Activated CD4-positive, CD25-positive, alpha-beta regulatory T cell (primary cell): ENCODE results near the gene FAM236D.
"Not testable (repeated sequence)": the region's sequence is repeated elsewhere in the genome, so short reads cannot be mapped to it uniquely, and the experiment has no call there.

Source experiments
- DNase-seq, 4 experiments: peaks; one replicate each; lab custom pipeline; 2025; lab: John Stamatoyannopoulos, UW

The FAM236D gene

GRCh38 chrX:72808110-72808509 lies at the start of gene FAM236D:
TSS of gene FAM236D (minus strand) at chrX:72808210. CDS start at chrX:72808110, 100 bp downstream.
- DNase-seq = not testable (repeated sequence)

- DNase-seq = not testable (repeated sequence)
Measured at GRCh38 chrX:72837532-72837931, 29.5 kb upstream of the FAM236D start.

GRCh38 chrX:72830701-72831100 lies 22.7 kb upstream of the FAM236D start:
- not testable (repeated sequence) for DNase-seq

GRCh38 chrX:72790390-72790789 lies 17.6 kb downstream of the FAM236D start:
- DNase-seq = not testable (repeated sequence)

- not testable (repeated sequence) for DNase-seq
Measured at GRCh38 chrX:72788142-72788541, 19.9 kb downstream of the FAM236D start.

- not testable (repeated sequence) for DNase-seq
Measured at GRCh38 chrX:72783964-72784363, 24.0 kb downstream of the FAM236D start.

- not testable (repeated sequence) for DNase-seq
Measured at GRCh38 chrX:72783365-72783936, 24.6 kb downstream of the FAM236D start.

- DNase-seq = not testable (repeated sequence)
Measured at GRCh38 chrX:72782560-72782959, 25.4 kb downstream of the FAM236D start, which contains the start of gene FAM236B. TSS of gene FAM236B (minus strand) at chrX:72782660. CDS start at chrX:72782560, 100 bp downstream.

- not testable (repeated sequence) for DNase-seq
Measured at GRCh38 chrX:72778146-72778545, 29.9 kb downstream of the FAM236D start.

- not testable (repeated sequence) for DNase-seq
Measured at GRCh38 chrX:72777467-72777790, 30.6 kb downstream of the FAM236D start.

- not testable (repeated sequence) for DNase-seq
Measured at GRCh38 chrX:72776653-72777466, 31.1 kb downstream of the FAM236D start, which contains the start of gene DMRTC1B. TSS of gene DMRTC1B (plus strand) at chrX:72776890. CDS start at chrX:72845136, 68,246 bp downstream.

GRCh38 chrX:72760454-72760853 lies 47.6 kb downstream of the FAM236D start:
- not testable (repeated sequence) for DNase-seq
